Measurements from ENCODE around the gene SIPA1L3.

- TF ChIP-seq CTCF (IDR thresholded peaks at IDR 0.05) (no peak), EP300 (IDR thresholded peaks at IDR 0.05) (no peak), HOXA7 (CRISPR knock-in tag; IDR thresholded peaks at IDR 0.05) (no peak), CHD4 (IDR thresholded peaks at IDR 0.05; ENCODE audit: borderline replicate concordance) (no peak)
These were observed 94.3 kb downstream of the SIPA1L3 start for GRCh38 chr19:38001158-38001781.
